HEK293T (cell line): ENCODE data around the gene PAK3.

Experiments
- CTCF ChIA-PET: fragments of 350-600 bp; formaldehyde crosslinking; extraction: SDS; loops from one replicate; lab custom pipeline; 2021; ENCODE audit warnings: antibody characterized with exemption, inconsistent platforms; lab: Yijun Ruan, JAX
- POLR2A ChIA-PET: fragments of 350-600 bp; formaldehyde crosslinking; extraction: SDS; loops from one replicate; lab custom pipeline; 2020; ENCODE audit warnings: antibody characterized with exemption, inconsistent platforms; lab: Yijun Ruan, JAX
- DNase-seq: peaks from one replicate; pipeline ENCODE4 v3.0.0; 2012; ENCODE audit warnings: mixed read lengths; ENCODE audit errors: extremely low spot score
- ARNT ChIP-seq: fragments of 450-650 bp; IDR thresholded peaks from 2 replicates; pipeline ENCODE4 v1.6.1; 2017; ENCODE audit warnings: mild to moderate bottlenecking
- BHLHE40 ChIP-seq: fragments of 450-650 bp; IDR thresholded peaks from 2 replicates; pipeline ENCODE4 v1.6.1; 2016; ENCODE audit warnings: mild to moderate bottlenecking, moderate library complexity, borderline replicate concordance
- CTBP1 ChIP-seq: fragments of 450-650 bp; IDR thresholded peaks from 2 replicates; pipeline ENCODE4 v1.6.1; 2016; ENCODE audit warnings: borderline replicate concordance
- ELF4 ChIP-seq: fragments of 450-650 bp; IDR thresholded peaks from 2 replicates; pipeline ENCODE4 v1.6.1; 2017; ENCODE audit warnings: antibody characterized with exemption
- FOXA1 ChIP-seq: fragments of 450-650 bp; IDR thresholded peaks from 2 replicates; pipeline ENCODE4 v1.6.1; 2016; ENCODE audit warnings: mild to moderate bottlenecking
- FOXK2 ChIP-seq: fragments of 450-650 bp; IDR thresholded peaks from 2 replicates; pipeline ENCODE4 v1.6.1; 2016; ENCODE audit warnings: mild to moderate bottlenecking
- FOXM1 ChIP-seq: fragments of 450-650 bp; IDR thresholded peaks from 2 replicates; pipeline ENCODE4 v1.6.1; 2017; ENCODE audit warnings: mild to moderate bottlenecking, borderline replicate concordance
- HDGF ChIP-seq: fragments of 450-650 bp; IDR thresholded peaks from 2 replicates; pipeline ENCODE4 v1.6.1; 2017; ENCODE audit warnings: antibody characterized with exemption, borderline replicate concordance
- L3MBTL2 ChIP-seq: fragments of 450-650 bp; conservative IDR thresholded peaks from 2 replicates; pipeline ENCODE4 v1.6.1; 2016; ENCODE audit warnings: mild to moderate bottlenecking
- LEF1 ChIP-seq: fragments of 450-650 bp; IDR thresholded peaks from 2 replicates; pipeline ENCODE4 v1.6.1; 2017; ENCODE audit warnings: mild to moderate bottlenecking, borderline replicate concordance
- NFRKB ChIP-seq: fragments of 450-650 bp; IDR thresholded peaks from 2 replicates; pipeline ENCODE4 v1.6.1; 2016; ENCODE audit warnings: mild to moderate bottlenecking, moderate library complexity
- SP1 ChIP-seq: fragments of 450-650 bp; IDR thresholded peaks from 2 replicates; pipeline ENCODE4 v1.6.1; 2017
- SUZ12 ChIP-seq: fragments of 450-650 bp; IDR thresholded peaks from 2 replicates; pipeline ENCODE4 v1.6.1; 2016; ENCODE audit warnings: mild to moderate bottlenecking
- TARDBP ChIP-seq: fragments of 450-650 bp; IDR thresholded peaks from 2 replicates; pipeline ENCODE4 v1.6.1; 2016
- ZNF384 ChIP-seq: fragments of 450-650 bp; IDR thresholded peaks from 2 replicates; pipeline ENCODE4 v1.6.1; 2016
- TF ChIP-seq, protein P1 (sequence below): fragments of 450-650 bp; IDR thresholded peaks from 2 replicates; pipeline ENCODE4 v1.6.1; 2016

Gene PAK3

GRCh38 chrX:111200327-111200726 is 104.3 kb downstream of the PAK3 start:
- DNase-seq = no peak
- TF ChIP-seq FOXM1 = no peak
- TF ChIP-seq FOXA1 = no peak
- no peak for TF ChIP-seq L3MBTL2
- TF ChIP-seq TARDBP = no peak
- no peak for TF ChIP-seq BHLHE40
- no peak for TF ChIP-seq HDGF
- TF ChIP-seq, protein P1, sequence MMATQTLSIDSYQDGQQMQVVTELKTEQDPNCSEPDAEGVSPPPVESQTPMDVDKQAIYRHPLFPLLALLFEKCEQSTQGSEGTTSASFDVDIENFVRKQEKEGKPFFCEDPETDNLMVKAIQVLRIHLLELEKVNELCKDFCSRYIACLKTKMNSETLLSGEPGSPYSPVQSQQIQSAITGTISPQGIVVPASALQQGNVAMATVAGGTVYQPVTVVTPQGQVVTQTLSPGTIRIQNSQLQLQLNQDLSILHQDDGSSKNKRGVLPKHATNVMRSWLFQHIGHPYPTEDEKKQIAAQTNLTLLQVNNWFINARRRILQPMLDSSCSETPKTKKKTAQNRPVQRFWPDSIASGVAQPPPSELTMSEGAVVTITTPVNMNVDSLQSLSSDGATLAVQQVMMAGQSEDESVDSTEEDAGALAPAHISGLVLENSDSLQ = no peak
- TF ChIP-seq SP1 = no peak
- no peak for TF ChIP-seq NFRKB
- no peak for TF ChIP-seq ELF4
- no peak for TF ChIP-seq FOXK2
- no peak for TF ChIP-seq ZNF384
- TF ChIP-seq CTBP1 = no peak
- no peak for TF ChIP-seq ARNT
- POLR2A ChIA-PET = no interaction called here
- CTCF ChIA-PET = no interaction called here

DNA sequence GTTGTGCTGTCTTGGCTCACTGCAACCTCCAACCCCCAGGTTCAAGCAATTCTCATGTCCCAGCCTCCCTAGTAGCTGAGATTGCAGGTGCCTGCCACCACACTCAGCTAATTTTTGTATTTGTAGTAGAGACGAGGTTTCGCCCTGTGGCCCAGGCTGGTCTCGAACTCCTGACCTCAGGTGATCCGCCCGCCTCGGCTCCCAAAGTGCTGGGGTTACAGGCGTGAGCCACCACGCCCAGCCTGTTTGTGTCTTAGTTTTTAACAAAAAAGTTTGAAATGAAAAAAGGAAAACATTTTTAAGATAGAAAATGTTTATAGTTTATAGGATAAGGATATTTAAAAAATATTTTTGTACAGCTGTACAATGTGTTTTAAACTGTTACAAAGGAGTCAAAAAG is 111.9 kb downstream of the PAK3 start:
- POLR2A ChIA-PET = no interaction called here
- CTCF ChIA-PET = no interaction called here
- no peak for DNase-seq
- TF ChIP-seq FOXM1 (no peak), HDGF (no peak), NFRKB (no peak), BHLHE40 (no peak), ELF4 (no peak)

DNA sequence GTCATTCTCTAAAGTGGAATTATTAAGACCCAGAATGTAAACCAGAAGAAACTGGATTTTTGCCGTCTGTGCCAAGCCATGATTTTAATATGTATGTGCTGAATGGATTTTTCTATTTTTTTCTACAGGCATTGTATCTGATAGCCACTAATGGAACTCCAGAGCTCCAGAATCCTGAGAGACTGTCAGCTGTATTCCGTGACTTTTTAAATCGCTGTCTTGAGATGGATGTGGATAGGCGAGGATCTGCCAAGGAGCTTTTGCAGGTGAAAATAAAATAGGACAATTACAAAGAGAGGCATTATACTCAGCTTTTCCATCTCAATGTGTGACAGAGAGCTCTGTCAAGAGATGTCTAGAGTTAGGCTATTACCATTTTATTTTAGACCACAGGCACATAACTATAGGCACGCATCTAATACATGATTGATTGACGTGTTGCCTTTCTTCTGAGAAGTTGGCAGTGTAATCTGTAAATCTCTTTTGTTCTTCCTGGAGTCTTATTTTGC is 120.4 kb downstream of the PAK3 start:
- TF ChIP-seq ARNT = no peak
- no peak for TF ChIP-seq BHLHE40
- ChIA-PET CTCF (interaction anchor here (0.7 kb wide), 1 partner anchor 252 kb away, joined by 5 read pairs; no protein-coding TSS in a partner anchor), POLR2A (no interaction called here)
- no peak for DNase-seq

GRCh38 chrX:111244235-111244750 is 148.3 kb downstream of the PAK3 start:
- peak; percentile 33 for DNase-seq
- ChIA-PET CTCF (interaction anchor here (0.6 to 1.2 kb wide), 4 partner anchors 15 to 951 kb away, joined by 3 to 5 read pairs (median 3); no protein-coding TSS in a partner anchor), POLR2A (no interaction called here)
- TF ChIP-seq, protein P1 = no peak
- TF ChIP-seq NFRKB = no peak
- TF ChIP-seq FOXM1 = no peak
- peak; percentile 60; the same call in 1 of the 2 replicates for TF ChIP-seq ZNF384
- TF ChIP-seq FOXK2 = no peak

GRCh38 chrX:111254896-111255693 is 159.1 kb downstream of the PAK3 start:
- no peak for DNase-seq

GRCh38 chrX:111257733-111258132 is 161.7 kb downstream of the PAK3 start:
- TF ChIP-seq ELF4 (no peak), L3MBTL2 (no peak), NFRKB (no peak), SUZ12 (no peak), ARNT (no peak), LEF1 (no peak), FOXA1 (no peak)
- TF ChIP-seq, protein P1 = no peak
- ChIA-PET CTCF (no interaction called here), POLR2A (no interaction called here)
- DNase-seq = no peak

More at GRCh38 chrX:111254896-111255693, 159.1 kb downstream of the PAK3 start:
- TF ChIP-seq ZNF384 = no peak
- TF ChIP-seq ARNT = no peak
- TF ChIP-seq SP1 = no peak
- no peak for TF ChIP-seq HDGF
- TF ChIP-seq NFRKB = no peak
- TF ChIP-seq FOXK2 = no peak
- ChIA-PET POLR2A (no interaction called here), CTCF (no interaction called here)

GRCh38 chrX:111259559-111259958 is 163.6 kb downstream of the PAK3 start:
- POLR2A ChIA-PET = no interaction called here
- CTCF ChIA-PET = interaction anchor here (1.1 kb wide), 1 partner anchor 15 kb away, joined by 3 read pairs; no protein-coding TSS in a partner anchor
- DNase-seq = no peak
- TF ChIP-seq ZNF384 = no peak
- TF ChIP-seq ARNT = no peak
- no peak for TF ChIP-seq HDGF
- TF ChIP-seq FOXA1 = no peak
- TF ChIP-seq FOXK2 = no peak
- no peak for TF ChIP-seq SP1
- no peak for TF ChIP-seq FOXM1
- no peak for TF ChIP-seq ELF4
- TF ChIP-seq, protein P1 = no peak
- no peak for TF ChIP-seq BHLHE40
- no peak for TF ChIP-seq CTBP1
- no peak for TF ChIP-seq NFRKB
